ENCODE measurements around the gene ABO. TPM values are rescaled to one million over a fixed set of nuclear protein-coding genes. Genes with fewer than 3 reads are reported as not detected.

ABO gene
- total RNA-seq, 2 experiments from 2014 or later = 0.19 to 0.31 TPM

DNA sequence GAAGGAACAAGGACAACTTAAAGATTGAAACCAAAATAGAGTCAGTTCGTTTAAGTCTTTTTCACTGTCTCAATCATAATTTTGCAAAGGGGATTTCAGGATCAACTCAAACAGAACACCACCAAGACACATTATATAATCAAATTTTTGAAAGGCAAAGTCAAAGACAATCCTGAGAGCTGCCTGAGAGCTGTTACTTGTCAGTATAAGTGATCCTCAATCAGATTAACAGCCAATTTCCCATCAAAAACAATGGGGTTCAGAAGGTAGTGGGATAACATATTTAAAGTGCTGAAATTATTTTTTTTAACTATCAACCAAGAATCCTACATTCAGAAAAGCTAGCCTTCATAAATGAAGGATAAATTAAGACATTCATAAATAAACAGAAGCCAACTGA lies 19.3 kb upstream of the ABO start:
- peaks cover 36% of the 10 kb centered on the region for H3K27me3 Mint-ChIP-seq
- CTCF ChIA-PET = no interaction called here
- no peaks in the 10 kb centered on the region for H3K36me3 ChIP-seq (ENCODE audit: insufficient read depth, low read length)

DNA sequence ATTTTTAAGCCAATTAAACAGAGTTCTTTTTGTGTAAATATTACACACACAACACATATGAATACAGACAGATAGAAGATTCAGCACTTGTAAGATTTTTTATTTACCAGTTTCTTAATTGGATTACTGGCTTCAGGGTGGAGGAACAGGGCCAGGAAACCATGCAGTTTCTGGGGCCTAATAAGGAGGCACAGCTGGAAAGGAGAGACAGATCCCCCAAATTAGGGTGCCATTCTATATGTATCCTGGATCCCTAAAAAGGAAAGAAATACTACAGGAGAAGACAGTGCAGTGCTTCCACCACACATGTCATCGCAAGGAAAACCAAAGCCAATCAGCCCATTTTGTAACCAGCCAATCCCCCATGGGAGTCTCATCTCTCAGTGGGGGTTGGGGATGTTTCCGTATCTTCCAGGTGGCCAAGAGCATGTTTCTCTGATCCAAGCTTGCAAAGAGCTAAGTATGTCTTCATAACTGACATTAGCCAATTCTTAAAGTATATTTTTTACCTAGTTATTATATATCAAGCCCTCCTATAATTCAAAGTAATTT lies 15.8 kb upstream of the ABO start:
- Mint-ChIP-seq H3K4me1 (ENCODE audit: low read depth) (no peaks in the 10 kb centered on the region), H3K27me3 (peaks cover 36% of the 10 kb centered on the region), H3K9me3 (peaks cover 18% of the 10 kb centered on the region), H3K4me3 (no peak overlapping the region), H3K27ac (no peak overlapping the region), H3K36me3 (ENCODE audit: low read depth) (no peaks in the 10 kb centered on the region)
- no peaks in the 10 kb centered on the region for H3K36me3 ChIP-seq (ENCODE audit: insufficient read depth, low read length)
- ChIA-PET CTCF (no interaction called here), POLR2A (interaction anchor here (0.6 kb wide), 1 partner anchor 132 kb away, joined by 3 read pairs; no protein-coding TSS in a partner anchor)
- ATAC-seq (ENCODE audit: poor library complexity) = no peak
- H3K9me3 ChIP-seq (ENCODE audit: control insufficient read depth in 1 of 2, insufficient read depth in 1 of 2, low read length in 2 of 2) = peaks cover 3 to 25% of the 10 kb centered on the region in 2 experiments
- H3K4me3 ChIP-seq (ENCODE audit: low read length) = no peak overlapping the region
- intact Hi-C loops (cut with DNase I, micrococcal nuclease) = no loop called here
- H3K27me3 ChIP-seq (ENCODE audit: control insufficient read depth in 1 of 2, insufficient read depth in 2 of 2, low read length in 2 of 2) = peaks cover 4 to 16% of the 10 kb centered on the region in 2 experiments
- H3K27ac ChIP-seq (ENCODE audit: low read depth in 1 of 2, low read length in 2 of 2) = no peak overlapping the region
- no peaks in the 10 kb centered on the region for H3K4me1 ChIP-seq (ENCODE audit: insufficient read depth, low read length)
- TF ChIP-seq, protein P1, sequence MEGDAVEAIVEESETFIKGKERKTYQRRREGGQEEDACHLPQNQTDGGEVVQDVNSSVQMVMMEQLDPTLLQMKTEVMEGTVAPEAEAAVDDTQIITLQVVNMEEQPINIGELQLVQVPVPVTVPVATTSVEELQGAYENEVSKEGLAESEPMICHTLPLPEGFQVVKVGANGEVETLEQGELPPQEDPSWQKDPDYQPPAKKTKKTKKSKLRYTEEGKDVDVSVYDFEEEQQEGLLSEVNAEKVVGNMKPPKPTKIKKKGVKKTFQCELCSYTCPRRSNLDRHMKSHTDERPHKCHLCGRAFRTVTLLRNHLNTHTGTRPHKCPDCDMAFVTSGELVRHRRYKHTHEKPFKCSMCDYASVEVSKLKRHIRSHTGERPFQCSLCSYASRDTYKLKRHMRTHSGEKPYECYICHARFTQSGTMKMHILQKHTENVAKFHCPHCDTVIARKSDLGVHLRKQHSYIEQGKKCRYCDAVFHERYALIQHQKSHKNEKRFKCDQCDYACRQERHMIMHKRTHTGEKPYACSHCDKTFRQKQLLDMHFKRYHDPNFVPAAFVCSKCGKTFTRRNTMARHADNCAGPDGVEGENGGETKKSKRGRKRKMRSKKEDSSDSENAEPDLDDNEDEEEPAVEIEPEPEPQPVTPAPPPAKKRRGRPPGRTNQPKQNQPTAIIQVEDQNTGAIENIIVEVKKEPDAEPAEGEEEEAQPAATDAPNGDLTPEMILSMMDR (IDR thresholded peaks at IDR 0.05) = no peak
- no peak for DNase-seq

More for the DNA sequence above, 19.3 kb upstream of the ABO start:
- Mint-ChIP-seq H3K4me1 (ENCODE audit: low read depth) (no peaks in the 10 kb centered on the region), H3K27ac (no peak overlapping the region), H3K9me3 (peaks cover 16% of the 10 kb centered on the region), H3K4me3 (no peak overlapping the region), H3K36me3 (ENCODE audit: low read depth) (no peaks in the 10 kb centered on the region)
- no peak overlapping the region for H3K4me3 ChIP-seq (ENCODE audit: low read length)
- H3K27me3 ChIP-seq (ENCODE audit: control insufficient read depth in 1 of 2, insufficient read depth in 2 of 2, low read length in 2 of 2) = peaks cover 4 to 16% of the 10 kb centered on the region in 2 experiments
- peaks cover 0 to 20% of the 10 kb centered on the region in 2 experiments for H3K9me3 ChIP-seq (ENCODE audit: control insufficient read depth in 1 of 2, insufficient read depth in 1 of 2, low read length in 2 of 2)
- H3K4me1 ChIP-seq (ENCODE audit: insufficient read depth, low read length) = no peaks in the 10 kb centered on the region
- no peak for ATAC-seq (ENCODE audit: poor library complexity)
- no peak overlapping the region for H3K27ac ChIP-seq (ENCODE audit: low read depth in 1 of 2, low read length in 2 of 2)
- DNase-seq = no peak
- POLR2A ChIA-PET = no interaction called here
- intact Hi-C loops (cut with DNase I, micrococcal nuclease) = no loop called here
- TF ChIP-seq, protein P1 (IDR thresholded peaks at IDR 0.05) = no peak

DNA sequence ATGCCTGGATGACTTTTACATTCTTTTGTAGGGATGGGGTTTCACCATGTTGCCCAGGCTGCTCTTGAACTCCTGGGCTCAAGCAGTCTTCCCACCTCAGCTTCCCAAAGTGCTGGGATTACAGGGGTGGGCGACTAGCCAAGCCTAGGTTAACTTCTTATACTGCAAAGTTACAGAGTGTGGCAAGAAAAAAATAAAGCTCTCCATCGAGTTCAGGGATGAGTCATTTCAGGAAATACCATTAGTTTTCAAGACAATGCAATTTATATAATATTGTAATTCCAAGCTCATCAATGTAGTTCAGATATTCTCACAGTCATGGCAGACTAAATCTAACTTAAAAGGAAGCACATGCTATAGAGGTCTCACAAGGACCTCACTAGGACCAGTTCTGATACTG lies 11.5 kb upstream of the ABO start:
- ChIA-PET CTCF (interaction anchor here (0.6 kb wide), 1 partner anchor 37 kb away, joined by 3 read pairs; no protein-coding TSS in a partner anchor), POLR2A (no interaction called here)
- Histone ChIP-seq H3K4me1 (ENCODE audit: insufficient read depth, low read length) (no peaks in the 10 kb centered on the region), H3K27me3 (ENCODE audit: control insufficient read depth in 1 of 2, insufficient read depth in 2 of 2, low read length in 2 of 2) (peaks cover 0 to 4% of the 10 kb centered on the region in 2 experiments), H3K36me3 (ENCODE audit: insufficient read depth, low read length) (no peaks in the 10 kb centered on the region), H3K4me3 (ENCODE audit: low read length) (no peak overlapping the region), H3K9me3 (ENCODE audit: control insufficient read depth in 1 of 2, insufficient read depth in 1 of 2, low read length in 2 of 2) (peaks cover 3 to 18% of the 10 kb centered on the region in 2 experiments), H3K27ac (ENCODE audit: low read depth in 1 of 2, low read length in 2 of 2) (no peak overlapping the region)
- TF ChIP-seq, protein P1 (IDR thresholded peaks at IDR 0.05) = no peak
- peaks cover 11% of the 10 kb centered on the region for H3K9me3 Mint-ChIP-seq
- no peaks in the 10 kb centered on the region for H3K36me3 Mint-ChIP-seq (ENCODE audit: low read depth)
- H3K27me3 Mint-ChIP-seq = peaks cover under 1% of the 10 kb centered on the region
- no peak overlapping the region for H3K4me3 Mint-ChIP-seq
- ATAC-seq (ENCODE audit: poor library complexity) = no peak
- DNase-seq = no peak
- no peak overlapping the region for H3K27ac Mint-ChIP-seq
- no peaks in the 10 kb centered on the region for H3K4me1 Mint-ChIP-seq (ENCODE audit: low read depth)
- intact Hi-C loops (cut with DNase I, micrococcal nuclease) = no loop called here

Data from CD4-positive, alpha-beta T cell (primary cell).